ENCODE measurements around the gene TSPYL1. TPM values are rescaled to one million over a fixed set of nuclear protein-coding genes. Genes with fewer than 3 reads are reported as not detected.

The TSPYL1 gene
- total and polyA plus RNA-seq, 2 experiments from 2014 or later = 24.9 to 66.1 TPM

GRCh38 chr6:116309001-116309400 is 29.3 kb upstream of the TSPYL1 start (continued):
- no peak for TF ChIP-seq ZNF462 (CRISPR knock-in tag; IDR thresholded peaks at IDR 0.05)
- no peak for TF ChIP-seq ETS1 (IDR thresholded peaks at IDR 0.05)
- TF ChIP-seq JUNB (IDR thresholded peaks at IDR 0.05; ENCODE audit: unreplicated experiment) = no peak
- no peak for TF ChIP-seq CTCF (conservative IDR thresholded peaks at IDR 0.05; ENCODE audit: low read depth in 2 of 2)
- no peak for TF ChIP-seq POLR2AphosphoS5 (IDR thresholded peaks at IDR 0.05; ENCODE audit: low read depth)

- H3K4me1 Mint-ChIP-seq = peaks cover 11% of the 10 kb centered on the region; the same call in 2 of the 3 replicates
- H3K4me3 Mint-ChIP-seq = no peak overlapping the region
- Histone ChIP-seq H3F3A (replicated peaks; ENCODE audit: low read depth) (no peaks in the 10 kb centered on the region), H3K4me2 (no peak overlapping the region), H3K9me2 (ENCODE audit: insufficient read depth) (no peaks in the 10 kb centered on the region; the same call in 1 of the 2 replicates), H3K4me1 (ENCODE audit: insufficient read depth) (no peaks in the 10 kb centered on the region), H3K27ac (ENCODE audit: low read depth) (no peak overlapping the region), H4K20me1 (replicated peaks; ENCODE audit: insufficient read depth) (no peaks in the 10 kb centered on the region), H3K27me3 (ENCODE audit: insufficient read depth) (no peaks in the 10 kb centered on the region), H3K36me3 (ENCODE audit: insufficient read depth) (no peaks in the 10 kb centered on the region), H3K4me3 (no peak overlapping the region), H2AFZ (no peak overlapping the region), H3K79me2 (replicated peaks; ENCODE audit: insufficient read depth) (no peaks in the 10 kb centered on the region)
- H3K36me3 Mint-ChIP-seq (ENCODE audit: low read depth) = peaks cover 3% of the 10 kb centered on the region; the same call in 2 of the 3 replicates
- ATAC-seq (no peak), DNase-seq (ENCODE audit: low spot score) (no peak)
- no peaks in the 10 kb centered on the region for H3K9me3 Mint-ChIP-seq
- H3K27me3 Mint-ChIP-seq (ENCODE audit: insufficient read depth, low read depth, poor library complexity) = no peaks in the 10 kb centered on the region
- H3K27ac Mint-ChIP-seq = no peak overlapping the region
- TF ChIP-seq ZNF462 (CRISPR knock-in tag; IDR thresholded peaks at IDR 0.05) (no peak), EZH2phosphoT487 (IDR thresholded peaks at IDR 0.05; ENCODE audit: unreplicated experiment) (no peak), ZNF114 (CRISPR knock-in tag; IDR thresholded peaks at IDR 0.05) (no peak)
Observed at GRCh38 chr6:116307633-116308032, 27.9 kb upstream of the TSPYL1 start.

Measured in GM23338 (cell line).